ENCODE measurements around the gene CT47A1.
A peak's percentile ranks its signal among the peaks of the same experiment; 100 is the strongest.
"Not testable (repeated sequence)": the region's sequence is repeated elsewhere in the genome, so short reads cannot be mapped to it uniquely, and the experiment has no call there.

CT47A1 gene

GRCh38 chrX:120985660-120986059, at the start of gene CT47A1:
CT47A1 (minus strand) TSS chrX:120985760; CDS start chrX:120985529, 231 bp downstream.
- DNase-seq, result not testable (repeated sequence)

- DNase-seq, result no peak
These were observed 47.0 kb upstream of the CT47A1 start for GRCh38 chrX:121032531-121032930.

DNA sequence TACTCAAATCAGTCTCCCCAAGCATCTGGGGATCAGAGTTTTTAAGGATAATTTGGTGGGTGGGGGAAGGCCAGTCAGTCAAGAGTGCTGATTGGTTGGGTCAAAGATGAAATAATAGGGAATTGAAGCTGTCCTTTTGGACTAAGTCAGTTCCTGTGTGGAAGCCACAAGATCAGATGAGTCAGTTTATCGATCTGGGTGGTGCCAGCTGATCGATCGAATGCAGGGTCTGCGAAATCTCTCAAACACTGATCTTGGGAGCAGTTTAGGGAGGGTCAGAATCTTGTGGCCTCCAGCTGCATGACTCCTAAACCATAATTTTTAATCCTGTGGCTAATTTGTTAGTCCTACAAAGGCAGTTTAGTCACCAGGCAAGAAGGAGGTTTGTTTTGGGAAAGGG, 44.5 kb upstream of the CT47A1 start:
- DNase-seq, result no peak

DNA sequence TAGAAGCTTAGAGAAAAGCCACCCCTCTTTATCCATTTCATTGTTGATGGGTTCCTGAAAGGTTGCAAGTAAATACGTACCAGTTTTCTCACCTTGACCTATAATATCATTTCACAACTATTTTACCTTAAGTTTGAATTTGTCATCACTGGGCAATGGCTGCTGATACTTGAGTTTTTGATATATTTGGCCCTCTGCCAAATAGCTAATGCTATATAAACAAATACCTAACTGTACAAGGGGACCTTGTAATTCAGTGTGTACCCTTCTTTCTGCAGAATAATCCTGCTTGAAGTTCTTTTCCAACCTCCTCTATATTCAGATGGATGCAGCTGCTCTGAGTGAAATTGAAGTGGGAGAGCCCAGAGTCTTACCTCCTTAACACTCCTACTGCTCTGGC, 42.9 kb upstream of the CT47A1 start:
- DNase-seq, result no peak

DNA sequence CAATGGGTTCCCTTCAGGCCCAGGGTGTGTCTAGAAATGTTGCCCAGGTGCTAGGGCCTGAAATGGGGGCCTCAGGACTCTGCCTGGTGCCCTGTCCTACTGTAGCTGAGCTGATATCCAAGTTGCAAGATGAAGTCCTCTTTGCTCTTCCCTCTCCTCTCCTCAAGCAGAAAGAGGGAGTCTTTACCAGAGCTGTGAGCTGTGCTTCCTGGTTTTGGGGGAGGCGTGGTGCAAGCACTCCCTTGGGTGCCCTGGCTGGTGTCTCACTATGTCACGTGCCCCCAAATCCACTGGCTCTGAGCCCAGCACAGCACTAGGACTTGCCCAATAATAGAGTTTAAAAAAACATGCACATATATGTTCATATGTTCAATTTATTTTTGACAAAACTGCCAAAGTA, 29.3 kb upstream of the CT47A1 start:
- DNase-seq, result no peak

GRCh38 chrX:121013897-121014455, 28.4 kb upstream of the CT47A1 start:
- no peak for DNase-seq

GRCh38 chrX:121011254-121011653, 25.7 kb upstream of the CT47A1 start:
- no peak for DNase-seq

GRCh38 chrX:121010218-121010617, 24.7 kb upstream of the CT47A1 start:
- DNase-seq, result no peak

DNA sequence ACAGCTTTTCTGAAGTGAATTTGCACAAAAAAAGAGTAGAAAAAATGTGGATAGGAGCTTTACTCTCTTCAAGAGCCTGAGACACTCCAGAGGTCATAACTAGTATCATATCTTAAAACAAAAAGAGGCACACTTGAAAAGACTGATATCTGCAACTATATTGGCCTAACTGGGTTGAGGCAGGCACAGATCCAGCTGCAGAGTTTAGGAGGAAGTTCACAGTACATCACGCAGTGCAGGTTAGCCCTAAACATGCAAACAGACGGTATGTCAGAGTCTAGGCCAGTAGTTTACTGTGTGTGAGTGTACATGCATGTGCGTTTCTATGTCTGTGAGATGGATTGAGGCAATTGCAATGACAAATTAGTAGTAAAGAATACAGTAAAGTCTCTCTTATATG, 24.2 kb upstream of the CT47A1 start:
- DNase-seq, result no peak

- DNase-seq, result no peak
These were observed 23.4 kb upstream of the CT47A1 start for GRCh38 chrX:121008920-121009319.

DNA sequence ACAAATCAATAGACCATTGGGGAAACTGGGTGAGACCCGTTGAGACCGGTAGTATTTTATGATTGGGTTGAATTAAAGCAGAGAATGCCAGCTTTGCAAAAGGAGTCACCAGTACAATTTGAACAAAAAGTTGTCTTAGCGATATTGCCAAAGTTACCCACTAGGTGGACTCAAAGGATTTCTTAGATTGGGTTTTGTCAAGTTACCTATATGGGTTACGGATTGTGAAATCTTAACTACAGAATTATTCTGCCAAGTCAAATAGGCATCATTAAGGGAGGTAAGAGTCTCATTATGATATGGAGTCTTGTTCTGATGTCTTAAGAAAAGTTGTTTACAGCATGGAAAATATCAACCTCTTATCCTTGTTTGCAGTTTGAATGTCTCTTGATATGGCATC, 15.0 kb upstream of the CT47A1 start:
- peak; percentile 3 for DNase-seq

GRCh38 chrX:120999413-120999812, 13.9 kb upstream of the CT47A1 start:
- DNase-seq, result no peak

DNA sequence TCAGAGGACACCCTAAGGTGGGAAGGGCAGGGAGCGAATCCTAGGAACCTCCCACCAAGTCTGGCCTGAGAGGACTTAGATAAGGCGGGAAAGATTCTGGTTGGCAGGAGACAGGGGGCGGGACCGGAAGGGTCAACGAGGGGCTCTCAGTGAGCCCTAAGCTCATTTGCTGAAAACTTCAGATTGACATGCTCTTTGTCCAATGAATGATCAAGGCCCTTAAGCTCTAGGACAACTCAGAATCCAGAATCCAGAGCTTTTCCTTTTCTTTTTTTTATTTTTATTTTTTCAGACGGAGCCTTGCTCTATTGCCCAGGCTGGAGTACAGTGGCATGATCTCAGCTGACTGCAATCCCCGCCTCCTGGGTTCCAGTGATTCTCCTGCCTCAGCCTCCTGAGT, 29.1 kb downstream of the CT47A1 start, which contains the start of gene CT47A7:
CT47A7 (minus strand) TSS at position 101 of the 400 bp plus-strand sequence. CDS start 255 bp downstream, outside the sequence.
- DNase-seq, result not testable (repeated sequence)
